ENCODE measurements around the gene SLC6A18.

GRCh38 chr5:1277331-1277730, 52.1 kb downstream of the SLC6A18 start:
- no peak for TF ChIP-seq RFX5 (IDR thresholded peaks at IDR 0.05; ENCODE audit: low read length)
- TF ChIP-seq SIN3A (IDR thresholded peaks at IDR 0.05; ENCODE audit: borderline replicate concordance, low read depth, low read length): no peak
- no peak for TF ChIP-seq CTCF (IDR thresholded peaks at IDR 0.05)
- no peak for TF ChIP-seq MAX (IDR thresholded peaks at IDR 0.05; ENCODE audit: low read depth)
- no peak for TF ChIP-seq EP300 (IDR thresholded peaks at IDR 0.05; ENCODE audit: borderline replicate concordance in 1 of 2, low read depth in 1 of 2, low read length in 1 of 2)
- TF ChIP-seq TEAD4 (IDR thresholded peaks at IDR 0.05; ENCODE audit: borderline replicate concordance, insufficient read depth): no peak
- no peak for TF ChIP-seq SMC3 (IDR thresholded peaks at IDR 0.05; ENCODE audit: low read depth, low read length)
- TF ChIP-seq REST (IDR thresholded peaks at IDR 0.05; ENCODE audit: low read depth, low read length): no peak
- TF ChIP-seq GABPA (IDR thresholded peaks at IDR 0.05; ENCODE audit: low read depth): no peak
- no peak for TF ChIP-seq TAF1 (IDR thresholded peaks at IDR 0.05; ENCODE audit: borderline replicate concordance, low read depth, low read length)
- TF ChIP-seq MXI1 (IDR thresholded peaks at IDR 0.05; ENCODE audit: low read depth, low read length): no peak
- no peak for TF ChIP-seq JUND (IDR thresholded peaks at IDR 0.05)

All from SK-N-SH (cell line).